Measurements from ENCODE around the gene FAR2. TPM values are rescaled to one million over a fixed set of nuclear protein-coding genes. Genes with fewer than 3 reads are reported as not detected.

FAR2 gene
- total RNA-seq, 3 donors from 2014 or later: 39.7 to 93.0 (median 72.2) TPM

DNA sequence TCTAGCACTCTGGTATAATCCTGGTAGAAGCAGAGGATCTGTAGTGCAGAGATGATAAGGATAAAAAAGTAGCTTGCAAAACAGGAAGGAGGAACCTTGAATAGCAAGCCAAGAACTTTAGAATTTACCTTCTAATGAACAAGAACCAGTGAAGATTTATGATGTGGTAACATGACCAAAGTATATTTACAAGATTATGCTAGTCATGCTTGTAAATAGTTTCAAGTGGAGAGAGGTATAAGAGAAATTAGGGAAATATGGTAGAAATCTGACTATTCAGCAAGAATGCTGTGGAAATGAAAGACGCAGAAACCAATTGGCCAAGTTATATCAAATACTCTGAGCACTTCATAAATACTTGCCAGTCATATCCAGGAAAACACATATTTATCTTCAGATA, 184.1 kb downstream of the FAR2 start:
- no peak for DNase-seq

GRCh38 chr12:29334937-29335336, 185.9 kb downstream of the FAR2 start:
- H3K9me3 ChIP-seq: no peaks in the 10 kb centered on the region
- no peaks in the 10 kb centered on the region for H3K36me3 ChIP-seq (ENCODE audit: low read depth)
- no peaks in the 10 kb centered on the region for H3K4me1 ChIP-seq (ENCODE audit: low read depth)
- H3K4me3 ChIP-seq: no peak overlapping the region
- TF ChIP-seq, protein P1, sequence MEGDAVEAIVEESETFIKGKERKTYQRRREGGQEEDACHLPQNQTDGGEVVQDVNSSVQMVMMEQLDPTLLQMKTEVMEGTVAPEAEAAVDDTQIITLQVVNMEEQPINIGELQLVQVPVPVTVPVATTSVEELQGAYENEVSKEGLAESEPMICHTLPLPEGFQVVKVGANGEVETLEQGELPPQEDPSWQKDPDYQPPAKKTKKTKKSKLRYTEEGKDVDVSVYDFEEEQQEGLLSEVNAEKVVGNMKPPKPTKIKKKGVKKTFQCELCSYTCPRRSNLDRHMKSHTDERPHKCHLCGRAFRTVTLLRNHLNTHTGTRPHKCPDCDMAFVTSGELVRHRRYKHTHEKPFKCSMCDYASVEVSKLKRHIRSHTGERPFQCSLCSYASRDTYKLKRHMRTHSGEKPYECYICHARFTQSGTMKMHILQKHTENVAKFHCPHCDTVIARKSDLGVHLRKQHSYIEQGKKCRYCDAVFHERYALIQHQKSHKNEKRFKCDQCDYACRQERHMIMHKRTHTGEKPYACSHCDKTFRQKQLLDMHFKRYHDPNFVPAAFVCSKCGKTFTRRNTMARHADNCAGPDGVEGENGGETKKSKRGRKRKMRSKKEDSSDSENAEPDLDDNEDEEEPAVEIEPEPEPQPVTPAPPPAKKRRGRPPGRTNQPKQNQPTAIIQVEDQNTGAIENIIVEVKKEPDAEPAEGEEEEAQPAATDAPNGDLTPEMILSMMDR (IDR thresholded peaks at IDR 0.05): no peak
- DNase-seq (no peak), ATAC-seq (no peak)
- intact Hi-C loops (cut with DNase I, micrococcal nuclease): no loop called here

More for the DNA sequence above, 184.1 kb downstream of the FAR2 start:
- intact Hi-C loops (cut with DNase I, micrococcal nuclease): no loop called here
- no peaks in the 10 kb centered on the region for H3K4me1 ChIP-seq (ENCODE audit: low read depth)
- no peaks in the 10 kb centered on the region for H3K9me3 ChIP-seq
- H3K4me3 ChIP-seq: no peak overlapping the region
- ATAC-seq: no peak
- H3K36me3 ChIP-seq (ENCODE audit: low read depth): no peaks in the 10 kb centered on the region
- TF ChIP-seq, protein P1 (IDR thresholded peaks at IDR 0.05): no peak

- intact Hi-C loops (cut with DNase I, micrococcal nuclease): no loop called here
- H3K4me3 ChIP-seq: no peak overlapping the region
- TF ChIP-seq, protein P1 (IDR thresholded peaks at IDR 0.05): no peak
- H3K4me1 ChIP-seq (ENCODE audit: low read depth): no peaks in the 10 kb centered on the region
- ATAC-seq: no peak
- H3K36me3 ChIP-seq (ENCODE audit: low read depth): peaks cover 7% of the 10 kb centered on the region
- no peak for DNase-seq
- no peaks in the 10 kb centered on the region for H3K9me3 ChIP-seq
Measured at GRCh38 chr12:29337325-29337724, 188.2 kb downstream of the FAR2 start.

DNA sequence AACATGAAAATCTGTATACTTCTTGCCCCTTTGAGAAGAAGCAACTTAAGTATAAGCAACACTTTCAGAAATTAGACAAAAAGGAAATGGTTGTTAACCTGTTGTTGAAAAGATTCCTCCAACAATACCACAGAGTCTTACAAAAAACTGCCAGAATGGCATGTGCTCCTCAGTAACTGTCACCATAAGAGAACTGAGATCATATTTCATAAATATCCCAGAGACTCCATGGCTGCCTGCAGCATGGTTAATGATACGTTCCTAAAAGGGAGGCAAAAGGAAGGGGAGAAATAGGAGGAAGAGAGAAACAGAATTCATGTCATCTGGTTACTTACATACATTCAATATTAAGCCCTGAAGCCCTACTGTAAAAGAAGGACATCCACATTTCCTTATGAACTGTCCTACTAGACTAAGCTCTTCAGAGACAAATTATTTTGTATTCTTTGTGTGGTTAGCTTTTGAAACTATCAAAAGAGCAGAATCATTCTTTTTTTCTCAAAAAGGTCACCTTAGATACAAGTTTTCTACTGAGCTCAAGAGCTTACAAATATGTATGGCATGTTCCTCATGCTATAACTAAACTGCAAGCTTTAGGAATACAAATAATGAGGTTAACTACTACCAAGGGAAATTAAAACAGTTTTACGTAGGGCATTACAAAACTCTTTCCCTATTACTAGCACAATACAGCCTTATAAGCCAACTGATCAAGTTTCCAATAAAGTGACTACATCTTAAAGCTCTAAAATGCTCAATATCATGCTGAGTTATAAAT, 194.1 kb downstream of the FAR2 start:
- peaks cover 10% of the 10 kb centered on the region for H3K36me3 ChIP-seq (ENCODE audit: low read depth)
- no peak for ATAC-seq
- TF ChIP-seq, protein P1 (IDR thresholded peaks at IDR 0.05): no peak

DNA sequence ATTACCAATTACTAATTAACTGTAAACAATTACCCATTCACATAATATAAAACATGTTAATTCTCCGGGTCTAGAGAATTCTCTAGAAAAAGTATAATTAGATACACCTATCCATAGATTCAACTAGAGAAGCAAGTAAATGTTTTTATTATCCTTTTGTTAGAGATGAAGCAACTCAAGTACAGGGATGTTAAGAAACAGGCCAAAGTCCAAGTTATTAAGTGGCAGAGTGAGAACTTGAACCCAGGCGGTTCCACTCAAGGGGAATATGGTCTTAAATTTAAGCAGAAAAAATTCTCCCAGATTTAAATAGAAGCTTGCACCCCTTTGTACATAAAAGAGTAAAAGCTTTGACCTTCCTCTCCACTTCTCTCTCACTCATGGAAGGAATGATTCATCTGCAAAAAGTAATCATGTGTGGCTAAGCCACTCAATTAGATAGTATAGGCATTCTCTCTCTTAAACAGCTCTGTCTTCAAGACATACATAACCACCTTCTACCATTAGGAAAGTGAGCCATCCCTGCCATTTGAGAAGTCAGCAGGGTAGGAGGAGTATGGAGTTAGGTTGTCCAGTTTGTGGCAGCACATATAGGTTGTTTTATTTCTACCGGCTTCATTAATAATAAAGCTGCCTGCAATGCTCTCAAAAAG, 197.8 kb downstream of the FAR2 start:
- DNase-seq: no peak
- ATAC-seq: peak; percentile 74
- no peaks in the 10 kb centered on the region for H3K9me3 ChIP-seq
- no peaks in the 10 kb centered on the region for H3K4me1 ChIP-seq (ENCODE audit: low read depth)
- H3K4me3 ChIP-seq: no peak overlapping the region
- TF ChIP-seq, protein P1 (IDR thresholded peaks at IDR 0.05): no peak
- peaks cover 7% of the 10 kb centered on the region for H3K36me3 ChIP-seq (ENCODE audit: low read depth)
- intact Hi-C loops (cut with DNase I, micrococcal nuclease): no loop called here

More for the DNA sequence above, 194.1 kb downstream of the FAR2 start:
- DNase-seq: no peak
- no peak overlapping the region for H3K4me3 ChIP-seq
- H3K4me1 ChIP-seq (ENCODE audit: low read depth): no peaks in the 10 kb centered on the region
- intact Hi-C loops (cut with DNase I, micrococcal nuclease): no loop called here
- no peaks in the 10 kb centered on the region for H3K9me3 ChIP-seq
